Eye (tissue), 1 donor: ENCODE data around the gene ARRDC4.
"Not testable (repeated sequence)": the region's sequence is repeated elsewhere in the genome, so short reads cannot be mapped to it uniquely, and the experiment has no call there.

ENCODE experiments used
- DNase-seq: peaks from one replicate; pipeline ENCODE4 v3.0.0-alpha.2; 2015

Gene ARRDC4

DNA sequence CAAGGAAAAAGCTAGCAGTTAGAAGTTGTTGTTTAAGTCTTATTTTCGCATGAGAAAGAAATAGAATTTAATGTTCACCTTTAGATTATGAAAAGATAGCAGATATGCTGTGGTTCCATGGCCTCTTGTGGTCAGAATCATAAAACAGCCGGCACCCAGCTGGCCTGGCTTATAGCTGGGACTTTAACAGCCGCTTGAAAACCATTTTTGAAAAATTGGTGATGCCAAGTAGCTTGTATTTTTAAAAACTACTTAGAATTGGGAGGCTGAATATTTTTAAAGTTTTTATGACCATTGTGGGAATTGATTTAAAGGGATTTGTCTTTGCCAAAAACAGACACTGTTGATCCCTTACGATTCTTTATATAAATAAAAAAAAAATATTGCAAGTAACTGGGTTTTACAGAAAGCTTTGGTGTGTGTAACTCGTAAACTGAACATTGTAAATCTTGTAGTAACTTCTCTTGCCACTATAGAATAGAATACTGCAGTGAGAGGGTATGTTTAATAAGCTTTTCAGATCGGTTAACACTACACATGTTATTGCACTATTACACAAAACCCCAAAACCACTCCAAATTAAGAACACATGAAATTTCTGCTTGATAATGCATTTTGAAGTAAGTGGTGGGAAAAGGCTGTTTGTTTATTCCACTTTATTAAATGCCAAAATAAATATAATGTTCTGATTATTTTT is 6.6 kb downstream of the ARRDC4 start:
- DNase-seq = no peak

DNA sequence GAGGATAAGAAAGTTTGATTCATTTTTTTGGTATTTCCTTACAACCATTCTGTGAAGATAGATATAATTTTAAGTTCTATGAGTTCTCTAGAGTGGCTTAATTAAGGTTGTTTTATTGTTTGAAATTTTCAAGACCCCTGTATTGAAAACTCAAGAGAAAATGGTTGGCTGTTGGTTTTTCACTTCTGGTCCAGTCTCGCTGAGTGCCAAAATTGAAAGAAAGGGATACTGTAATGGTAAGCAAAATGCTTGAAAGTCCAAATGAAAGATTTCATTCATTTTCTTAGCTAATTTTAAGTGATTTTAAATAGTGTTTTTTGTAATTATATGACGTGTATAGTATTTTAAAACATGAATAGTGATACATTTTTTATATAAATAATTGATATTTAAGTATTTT is 7.4 kb downstream of the ARRDC4 start:
- DNase-seq = no peak

DNA sequence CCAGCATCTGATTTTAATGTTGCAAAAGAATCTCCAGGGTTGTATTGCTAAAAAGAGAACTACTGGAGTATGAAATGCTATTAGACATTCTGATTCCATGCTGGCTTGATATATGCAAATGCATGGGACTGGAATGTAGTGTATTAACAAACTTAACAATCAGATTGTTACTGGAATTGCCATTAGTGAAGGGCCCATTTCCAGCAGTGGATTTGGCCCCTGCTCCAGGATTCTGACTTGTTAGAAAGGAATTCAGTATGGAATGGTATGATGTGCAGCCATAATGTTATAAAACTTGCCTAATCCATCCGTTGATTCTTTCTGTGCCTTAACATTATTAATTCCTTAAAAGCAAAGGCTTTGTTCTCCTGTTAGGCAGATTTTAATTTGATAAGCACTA is 7.9 kb downstream of the ARRDC4 start:
- peak; percentile 25 for DNase-seq

DNA sequence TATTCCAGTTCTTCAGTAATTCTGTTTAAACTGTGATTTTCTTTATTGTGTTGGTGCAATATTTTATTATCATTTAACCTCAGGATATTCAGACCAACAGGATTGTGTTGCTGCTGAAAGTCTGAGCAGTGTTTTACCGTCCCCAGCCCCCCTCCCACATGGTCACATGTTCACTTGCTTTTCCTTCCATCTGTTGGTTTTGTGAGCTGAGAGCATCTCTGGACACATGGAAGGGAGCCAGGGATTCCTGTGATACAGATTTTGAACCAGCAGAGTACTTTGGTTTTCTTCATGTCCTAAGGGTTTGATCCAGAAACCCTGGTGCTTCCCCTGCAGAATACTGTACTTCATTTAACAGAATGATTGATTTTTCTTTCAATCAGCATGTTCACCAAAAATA is 11.9 kb downstream of the ARRDC4 start:
- DNase-seq = no peak

DNA sequence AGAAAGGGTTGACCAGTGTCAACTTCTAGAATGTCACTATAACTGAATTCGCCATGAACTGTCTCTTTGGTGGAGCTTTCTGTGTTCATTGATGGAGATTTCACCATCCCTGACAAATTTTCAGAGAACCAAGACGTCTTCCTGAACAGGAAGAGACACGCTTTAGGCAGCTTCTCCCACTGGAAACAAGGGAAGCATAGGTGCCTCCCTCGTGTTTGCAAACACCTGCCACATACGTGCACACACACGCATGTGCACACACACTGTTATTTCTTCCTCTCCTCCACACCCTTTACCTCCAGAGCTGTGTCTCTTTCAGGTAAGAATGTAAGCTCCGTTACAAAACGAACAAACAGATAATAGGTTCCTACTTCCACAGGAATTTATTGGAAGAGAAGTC is 15.6 kb downstream of the ARRDC4 start:
- no peak for DNase-seq

DNA sequence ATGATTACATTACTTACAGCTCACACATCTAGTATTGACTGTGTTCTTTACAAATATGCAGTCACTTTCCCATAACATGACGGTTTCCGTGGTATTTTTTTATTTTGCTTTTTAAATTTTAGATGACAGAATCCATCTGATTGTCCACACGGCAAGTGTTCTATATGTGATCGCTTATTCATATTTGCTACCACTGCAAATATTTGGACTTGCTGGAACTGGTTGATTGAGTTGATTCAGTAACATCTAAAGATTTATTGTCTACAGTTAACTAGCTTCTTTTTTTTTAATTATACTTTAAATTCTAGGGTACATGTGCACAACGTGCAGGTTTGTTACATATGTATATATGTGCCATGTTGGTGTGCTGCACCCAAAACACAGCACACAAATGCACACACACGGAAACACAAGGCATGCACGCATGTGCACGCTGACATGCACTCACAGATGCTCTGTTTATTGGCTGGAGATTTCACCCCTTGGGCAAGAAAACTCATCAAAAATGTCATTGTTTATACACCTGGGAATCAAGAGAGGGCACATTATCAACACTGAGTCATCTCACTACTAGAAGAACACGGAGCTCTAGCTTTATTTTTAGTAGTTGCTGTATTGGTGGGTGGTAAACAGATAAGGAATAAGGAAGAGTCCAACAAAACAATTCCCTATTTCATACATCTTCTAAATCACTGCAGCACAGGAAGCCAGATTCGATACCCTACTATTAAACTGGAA is 16.4 kb downstream of the ARRDC4 start:
- no peak for DNase-seq

DNA sequence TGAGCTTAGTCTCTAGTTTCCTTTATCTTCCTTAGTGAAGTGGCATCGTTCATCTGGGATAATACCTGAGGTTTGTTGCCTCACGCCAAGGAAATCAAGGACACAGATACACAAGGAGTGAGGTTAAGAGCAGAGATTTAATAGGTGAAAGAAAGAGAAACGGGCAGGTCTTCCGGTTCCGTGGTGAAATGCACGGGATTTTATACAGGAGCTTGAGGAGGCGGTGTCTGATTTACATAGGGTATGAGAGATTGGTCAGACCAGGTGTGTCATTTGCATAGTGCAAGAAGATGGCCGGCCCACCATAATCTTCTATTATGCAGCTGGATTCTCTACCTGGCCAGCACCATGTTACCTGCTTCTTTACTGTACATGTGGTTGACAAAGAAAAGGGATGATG is 17.2 kb downstream of the ARRDC4 start:
- DNase-seq = no peak

DNA sequence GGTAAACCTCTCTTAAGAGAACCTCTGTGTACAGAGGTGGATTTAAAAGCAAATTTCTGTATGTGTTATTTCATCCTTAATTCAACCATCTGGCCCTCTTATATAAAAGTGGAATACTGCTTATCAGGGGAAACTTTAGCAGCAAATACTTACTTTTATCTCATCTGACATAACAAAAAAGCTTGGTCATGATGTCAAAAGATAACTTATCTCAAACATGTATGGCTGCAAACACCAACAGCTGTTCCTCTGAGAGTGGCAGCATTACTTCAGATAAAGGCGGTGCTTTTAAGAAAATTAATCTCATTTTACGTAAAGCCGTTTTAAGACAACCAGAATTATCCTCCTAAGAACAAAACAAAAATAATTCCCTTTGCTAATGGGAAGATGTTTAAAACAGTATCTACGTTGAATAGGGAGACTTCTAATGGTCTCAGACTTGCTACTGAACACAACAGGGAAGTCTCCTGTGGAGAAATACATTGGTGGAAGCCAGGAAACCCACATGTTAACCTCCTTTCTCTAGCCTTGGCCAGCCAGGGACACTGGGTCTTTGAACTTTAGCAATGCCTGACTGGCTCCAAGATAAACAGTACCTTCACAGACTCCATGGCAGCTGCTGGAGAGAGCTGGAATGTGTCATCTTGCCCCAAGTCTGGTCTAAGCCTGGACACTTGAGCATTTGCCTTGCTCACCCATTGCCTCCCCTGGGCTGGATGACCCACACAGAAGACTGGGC is 18.1 kb downstream of the ARRDC4 start:
- DNase-seq = no peak

DNA sequence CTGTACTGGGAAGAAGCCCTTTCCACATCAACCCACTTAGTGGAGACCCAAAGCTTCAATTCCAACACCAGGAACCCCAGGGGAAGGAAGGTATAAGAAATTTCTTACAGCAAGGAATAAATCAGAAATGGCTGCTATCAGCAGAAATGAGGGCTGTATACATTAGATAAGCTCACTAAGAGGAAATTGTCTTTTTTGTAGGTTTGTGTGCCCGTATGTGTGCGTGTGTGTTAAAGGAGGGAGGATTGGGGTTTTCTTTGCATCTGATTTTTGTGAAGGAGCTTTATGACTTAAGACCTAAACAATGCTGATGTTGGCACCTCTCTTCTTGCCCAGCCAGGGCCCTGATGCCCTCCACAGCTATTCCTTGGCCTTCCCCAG is 18.6 kb downstream of the ARRDC4 start:
- DNase-seq = no peak

DNA sequence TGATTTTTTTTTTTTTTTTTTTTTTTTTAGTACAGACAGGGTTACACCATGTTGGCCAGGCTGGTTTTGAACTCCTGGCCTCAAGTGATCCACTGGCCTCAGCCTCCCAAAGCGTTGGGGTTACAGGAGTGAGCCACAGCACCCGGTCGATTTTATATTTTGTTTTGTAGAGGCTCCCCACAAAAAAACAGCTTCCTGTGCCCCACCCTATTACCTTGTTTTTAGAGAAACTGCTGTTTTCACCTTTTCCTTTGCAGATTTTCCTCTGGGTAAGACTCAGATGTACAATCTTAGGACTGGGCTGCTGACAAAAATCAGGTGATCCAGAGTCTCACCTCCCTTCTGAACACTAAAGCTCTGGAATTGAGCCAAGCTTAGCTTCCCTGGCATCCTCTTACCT is 20.6 kb downstream of the ARRDC4 start:
- DNase-seq = no peak

DNA sequence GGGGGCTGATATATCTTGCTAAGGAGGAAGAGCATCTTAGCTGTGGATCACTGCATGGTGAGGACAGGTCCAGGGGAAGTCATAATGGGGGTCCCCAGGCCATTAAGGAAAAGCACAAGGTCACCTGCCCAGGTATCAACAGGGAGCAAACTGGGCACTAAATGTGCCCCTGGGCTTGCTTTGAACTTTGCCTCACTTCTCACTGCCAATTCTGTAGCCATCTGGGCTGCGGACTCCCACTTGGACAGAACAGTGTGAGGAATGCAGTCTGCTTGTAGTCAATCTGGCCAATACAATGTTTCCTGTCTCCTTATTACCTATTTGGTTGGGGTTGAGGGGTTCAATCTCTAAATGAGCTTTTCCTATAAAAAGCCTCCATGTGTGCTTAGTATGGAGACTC is 21.3 kb downstream of the ARRDC4 start:
- DNase-seq = no peak

DNA sequence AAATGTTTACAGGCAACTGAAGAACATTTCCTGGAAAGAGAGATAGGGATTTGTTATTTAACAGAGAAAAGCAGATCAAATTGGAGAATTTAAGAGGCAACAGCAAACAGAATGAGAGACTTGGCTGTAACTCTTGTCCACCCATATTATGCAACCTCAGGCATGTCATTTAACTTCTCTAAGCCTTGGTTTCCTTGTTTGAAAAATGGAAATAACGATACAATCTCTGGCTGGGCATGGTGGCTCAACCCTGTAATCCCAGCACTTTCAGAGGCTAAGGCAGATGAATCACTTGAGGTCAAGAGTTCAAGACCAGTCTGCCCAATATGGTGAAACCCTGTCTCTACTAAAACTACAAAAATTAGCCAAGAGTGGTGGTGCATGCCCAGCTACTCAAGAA is 23.7 kb downstream of the ARRDC4 start:
- DNase-seq = no peak

DNA sequence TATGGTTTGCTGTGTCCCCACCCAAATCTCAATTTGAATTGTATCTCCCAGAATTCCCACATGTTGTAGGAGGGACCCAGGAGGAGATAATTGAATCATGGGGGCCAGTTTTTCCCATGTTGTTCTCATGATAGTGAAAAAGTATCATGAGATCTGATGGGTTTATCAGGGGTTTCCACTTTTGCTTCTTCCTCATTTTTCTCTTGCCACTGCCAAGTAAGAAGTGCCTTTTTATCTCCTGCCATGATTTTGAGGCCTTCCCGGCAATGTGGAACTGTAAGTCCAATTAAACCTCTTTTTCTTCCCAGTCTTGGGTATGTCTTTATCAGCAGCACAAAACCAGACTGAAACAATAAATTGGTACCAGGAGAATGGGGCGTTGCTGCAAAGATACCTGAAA is 25.5 kb downstream of the ARRDC4 start:
- DNase-seq = not testable (repeated sequence)

DNA sequence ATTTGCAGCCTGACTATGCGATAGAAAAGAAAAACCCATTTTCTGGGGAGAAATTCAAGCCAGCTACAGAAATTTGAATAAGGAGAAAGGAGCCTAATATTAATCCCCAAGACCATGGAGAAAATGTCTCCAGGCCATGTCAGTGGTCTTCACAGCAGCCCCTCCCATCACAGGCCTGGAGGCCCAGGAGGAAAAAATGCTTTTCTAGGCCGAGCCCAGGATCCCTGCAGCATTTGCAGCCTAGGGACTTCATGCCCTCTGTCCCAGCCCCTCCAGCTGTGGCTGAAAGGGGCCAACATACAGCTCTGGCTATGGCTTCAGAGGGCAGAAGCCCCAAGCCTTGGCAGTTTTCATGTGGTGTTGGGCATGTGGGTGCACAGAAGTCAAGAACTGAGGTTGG is 26.3 kb downstream of the ARRDC4 start:
- no peak for DNase-seq

DNA sequence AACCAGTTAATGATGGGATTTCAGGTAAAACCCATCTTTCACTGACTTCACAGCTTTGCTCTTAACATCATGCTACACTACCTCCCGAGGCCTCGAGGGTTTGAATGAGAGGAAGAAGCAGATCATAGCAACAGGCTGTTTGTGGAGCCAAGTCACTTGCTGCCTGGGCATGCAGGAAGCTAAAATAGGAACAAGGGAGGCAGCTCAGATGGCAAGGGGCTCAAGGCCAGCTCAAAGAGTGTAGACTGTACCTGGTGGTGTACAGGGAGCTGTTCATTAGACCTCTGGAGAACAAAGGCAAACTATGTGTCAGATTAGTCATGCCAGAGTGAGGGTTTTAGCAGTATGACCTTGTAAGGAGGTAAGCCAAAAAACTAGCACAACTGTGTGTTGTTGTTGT is 28.8 kb downstream of the ARRDC4 start:
- DNase-seq = no peak

DNA sequence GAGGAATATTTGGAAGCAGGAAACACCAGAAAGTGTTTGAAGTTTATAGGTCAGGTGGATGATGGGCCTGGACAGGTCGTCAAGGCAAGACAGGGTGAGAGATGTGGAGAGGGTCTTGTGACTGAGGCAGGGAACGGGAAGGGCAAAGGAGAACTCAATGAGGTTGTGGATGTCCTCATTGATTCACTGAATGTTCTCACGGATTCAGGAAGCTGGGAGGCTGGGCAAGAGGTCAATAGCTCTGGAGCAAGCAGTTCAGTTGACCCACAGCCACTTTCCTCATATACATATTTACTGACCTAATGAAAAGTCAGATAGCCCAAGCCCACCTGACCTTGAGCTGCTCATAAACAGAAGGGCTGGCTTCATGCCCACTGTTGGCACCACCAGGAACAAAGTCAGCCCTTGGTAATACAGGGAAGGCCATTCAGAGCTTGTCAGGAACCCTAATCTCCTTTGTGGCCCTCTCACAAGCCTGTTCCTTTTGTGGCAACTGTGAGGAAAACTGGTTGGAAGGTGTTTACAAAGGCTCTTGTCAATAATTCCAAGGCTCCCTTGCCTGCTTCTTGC is 31.6 kb downstream of the ARRDC4 start:
- DNase-seq = no peak

DNA sequence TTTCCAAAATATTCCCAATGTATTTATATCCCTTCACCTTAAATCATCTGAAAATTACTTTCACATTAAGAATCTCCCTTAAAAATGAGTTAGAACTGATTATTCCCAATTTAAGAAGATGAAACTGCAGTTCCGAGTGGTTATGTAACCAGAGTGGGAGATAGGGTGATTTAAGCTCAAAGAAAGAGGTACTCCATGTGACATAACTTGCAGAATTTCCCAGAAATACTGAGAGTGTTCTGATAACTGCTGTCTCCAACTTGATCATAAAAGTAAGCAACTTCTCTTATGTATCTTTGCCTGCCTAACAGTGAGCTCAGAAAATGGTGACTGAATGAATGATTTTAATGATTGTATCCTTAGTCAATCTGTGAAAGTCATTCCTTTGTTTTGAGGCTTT is 32.3 kb downstream of the ARRDC4 start:
- DNase-seq = no peak

DNA sequence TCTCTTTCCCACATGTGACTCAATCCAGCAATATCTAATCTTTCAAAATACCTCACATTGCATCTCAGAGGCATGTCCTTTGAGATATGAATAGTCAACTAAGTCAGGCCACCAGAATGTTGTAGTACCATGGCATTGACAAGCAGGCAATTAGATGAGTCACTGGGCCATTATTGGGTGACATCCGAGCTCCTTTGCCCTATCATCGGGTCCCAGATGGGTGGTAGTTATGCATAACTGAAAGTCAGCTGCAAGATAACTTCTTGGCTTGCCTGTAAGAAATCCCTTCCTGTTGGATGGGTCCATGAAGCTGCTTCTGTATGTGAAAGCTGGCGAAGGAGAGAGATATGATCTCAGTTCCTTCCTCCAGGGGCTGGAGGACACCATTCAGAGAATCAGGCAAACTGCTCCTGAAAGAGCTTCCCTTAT is 32.8 kb downstream of the ARRDC4 start:
- no peak for DNase-seq

DNA sequence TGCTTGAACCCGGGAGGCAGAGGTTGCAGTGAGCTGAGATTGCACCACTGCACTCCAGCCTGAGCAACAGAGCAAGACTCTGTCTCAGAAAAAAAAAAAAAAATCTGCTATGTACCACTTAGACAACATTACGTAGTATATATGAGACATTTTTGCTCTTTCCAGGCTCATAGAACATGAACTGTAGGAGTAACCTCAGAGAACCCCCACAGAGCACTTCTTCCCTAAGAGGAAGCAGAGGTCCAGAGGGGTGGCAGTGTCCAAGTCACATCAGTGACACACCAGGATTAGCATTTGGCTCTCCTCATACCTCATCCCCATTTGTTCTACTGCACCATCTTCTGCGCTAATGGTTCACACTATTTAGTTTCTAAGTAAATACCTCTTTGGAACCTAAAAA is 33.7 kb downstream of the ARRDC4 start:
- DNase-seq = no peak

DNA sequence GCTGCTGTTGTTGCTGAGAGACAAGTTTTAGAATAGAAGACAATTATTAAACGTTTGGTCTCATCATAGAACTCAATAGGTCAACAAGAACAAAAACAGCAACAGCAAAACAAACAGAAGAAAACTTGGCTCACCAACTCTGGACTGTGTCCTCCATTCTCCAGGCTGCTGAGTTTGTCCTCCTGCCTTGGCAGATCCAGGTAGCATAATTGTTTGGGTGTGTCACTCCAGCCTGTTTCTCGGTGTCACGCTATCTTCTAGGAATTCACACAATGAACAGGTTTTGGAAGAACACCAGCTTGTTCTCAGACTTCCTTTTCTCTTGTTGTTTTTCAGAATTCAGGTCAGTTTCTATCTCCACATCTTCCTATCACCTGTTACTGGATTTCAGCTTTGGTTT is 34.7 kb downstream of the ARRDC4 start:
- DNase-seq = no peak

DNA sequence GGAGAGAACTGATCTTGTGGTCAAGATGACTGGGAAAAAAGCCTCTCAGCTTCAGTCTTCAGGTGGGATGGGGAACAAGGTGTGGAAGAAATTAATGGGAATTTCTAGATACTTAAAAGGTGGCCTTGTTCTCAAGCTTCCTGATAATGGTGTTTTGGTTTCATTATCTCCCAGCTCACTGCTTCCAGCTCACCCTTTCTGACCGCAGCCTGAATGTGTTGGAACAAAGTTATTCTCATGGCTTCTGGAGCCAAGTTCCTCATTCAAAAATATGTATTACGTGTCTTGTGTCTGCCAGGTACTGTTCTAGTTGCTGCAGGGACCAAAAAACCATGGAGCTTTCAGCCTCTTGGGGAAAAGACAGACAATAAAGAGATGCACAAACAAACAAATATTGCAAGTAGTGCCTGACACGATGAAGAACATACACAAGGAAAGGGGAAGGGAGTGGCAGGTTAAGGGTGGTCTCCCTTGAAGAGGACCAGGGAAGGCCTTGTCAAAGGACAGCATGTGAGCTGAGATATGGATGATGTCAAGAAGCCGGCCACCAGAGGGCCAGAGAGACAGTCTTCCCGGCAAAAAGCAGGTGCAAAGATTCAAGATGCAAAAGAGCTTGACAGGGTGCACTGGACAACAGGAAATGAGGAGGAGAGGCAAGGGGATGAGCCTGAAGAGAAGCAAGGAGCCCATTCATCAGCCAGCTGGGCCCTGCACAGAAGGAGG is 35.5 kb downstream of the ARRDC4 start:
- peak; percentile 29 for DNase-seq

DNA sequence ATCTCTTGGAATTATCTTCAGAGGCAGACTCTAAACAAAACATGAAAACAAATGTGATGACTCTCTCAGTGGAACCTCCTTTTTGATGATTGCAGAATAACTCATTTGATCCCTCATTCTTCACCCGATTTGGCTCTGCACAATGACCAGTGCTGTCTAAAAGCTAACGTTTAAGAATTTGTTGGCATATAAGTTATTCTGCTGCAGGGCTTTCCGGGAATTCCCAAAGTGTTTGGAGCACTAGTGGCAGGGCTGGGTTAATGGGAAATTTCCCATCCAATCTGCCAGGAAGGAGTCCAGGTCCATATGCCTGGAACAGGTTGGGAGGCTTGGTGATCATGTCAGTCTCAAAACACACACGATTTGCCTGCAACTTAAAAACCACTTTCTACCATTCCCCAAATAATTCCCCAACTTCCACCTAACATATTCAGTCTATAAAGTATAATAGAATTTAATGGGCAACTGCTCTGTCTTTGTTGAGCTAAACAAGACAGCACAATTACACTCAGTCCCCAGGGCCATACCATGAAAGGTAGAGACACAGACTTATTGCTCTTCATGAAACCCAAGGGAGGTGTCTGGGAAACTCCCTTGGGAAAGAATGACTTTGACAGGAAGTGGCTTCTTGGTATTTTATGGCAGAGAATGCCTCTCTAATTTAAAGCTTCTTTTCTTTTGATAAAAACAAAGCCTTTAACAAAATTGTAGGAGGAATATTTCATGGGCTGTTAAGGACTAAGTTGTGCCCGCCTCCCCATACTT is 38.0 kb downstream of the ARRDC4 start:
- no peak for DNase-seq
